ENCODE results near the gene LRIG2.

Gene LRIG2

GRCh38 chr1:113166473-113166872 is 93.5 kb downstream of the LRIG2 start:
- no peaks in the 10 kb centered on the region for H4K20me1 ChIP-seq (ENCODE audit: insufficient read depth, low read length)
- no peaks in the 10 kb centered on the region for H3K79me2 ChIP-seq (ENCODE audit: insufficient read depth, low read length)
- H3K9me2 ChIP-seq (ENCODE audit: low read depth, low read length): no peaks in the 10 kb centered on the region
- no peaks in the 10 kb centered on the region for H3K36me3 ChIP-seq (ENCODE audit: insufficient read depth, low read length)
- H3K9me3 ChIP-seq (ENCODE audit: low read length): no peaks in the 10 kb centered on the region
- H3K9ac ChIP-seq (ENCODE audit: low read length): no peak overlapping the region
- no peak overlapping the region for H3K27ac ChIP-seq (ENCODE audit: low read depth, low read length, poor library complexity, severe bottlenecking)
- no peak overlapping the region for H2AFZ ChIP-seq (ENCODE audit: low read length)
- TF ChIP-seq EZH2 (IDR thresholded peaks at IDR 0.05; ENCODE audit: borderline replicate concordance, low read length): no peak
- TF ChIP-seq CTCF (IDR thresholded peaks at IDR 0.05; ENCODE audit: low read length): no peak
- no peak overlapping the region for H3K4me2 ChIP-seq (ENCODE audit: low read length)
- no peaks in the 10 kb centered on the region for H3K27me3 ChIP-seq (ENCODE audit: insufficient read depth, low read length)
- H3K4me3 ChIP-seq (ENCODE audit: low read depth, low read length, poor library complexity, severe bottlenecking): no peak overlapping the region
- H3F3A ChIP-seq (ENCODE audit: insufficient read depth, low read length): no peaks in the 10 kb centered on the region
- no peaks in the 10 kb centered on the region for H3K4me1 ChIP-seq (ENCODE audit: insufficient read depth, low read length, severe bottlenecking)

- no peak overlapping the region for H3K4me3 ChIP-seq (ENCODE audit: low read depth, low read length, poor library complexity, severe bottlenecking)
- H3K27ac ChIP-seq (ENCODE audit: low read depth, low read length, poor library complexity, severe bottlenecking): no peak overlapping the region
- no peaks in the 10 kb centered on the region for H3K79me2 ChIP-seq (ENCODE audit: insufficient read depth, low read length)
- H3K36me3 ChIP-seq (ENCODE audit: insufficient read depth, low read length): no peaks in the 10 kb centered on the region
- H3K9ac ChIP-seq (ENCODE audit: low read length): no peak overlapping the region
- H4K20me1 ChIP-seq (ENCODE audit: insufficient read depth, low read length): no peaks in the 10 kb centered on the region
- no peaks in the 10 kb centered on the region for H3K4me1 ChIP-seq (ENCODE audit: insufficient read depth, low read length, severe bottlenecking)
- H3K27me3 ChIP-seq (ENCODE audit: insufficient read depth, low read length): no peaks in the 10 kb centered on the region
- no peaks in the 10 kb centered on the region for H3K9me3 ChIP-seq (ENCODE audit: low read length)
- no peaks in the 10 kb centered on the region for H3K9me2 ChIP-seq (ENCODE audit: low read depth, low read length)
- no peak overlapping the region for H2AFZ ChIP-seq (ENCODE audit: low read length)
- H3F3A ChIP-seq (ENCODE audit: insufficient read depth, low read length): no peaks in the 10 kb centered on the region
- TF ChIP-seq CTCF (IDR thresholded peaks at IDR 0.05; ENCODE audit: low read length) (no peak), EZH2 (IDR thresholded peaks at IDR 0.05; ENCODE audit: borderline replicate concordance, low read length) (no peak)
- no peak overlapping the region for H3K4me2 ChIP-seq (ENCODE audit: low read length)
Observed at GRCh38 chr1:113168946-113169345, 95.9 kb downstream of the LRIG2 start.

GRCh38 chr1:113169591-113169990 is 96.6 kb downstream of the LRIG2 start:
- no peaks in the 10 kb centered on the region for H3K4me1 ChIP-seq (ENCODE audit: insufficient read depth, low read length, severe bottlenecking)
- no peaks in the 10 kb centered on the region for H3K27me3 ChIP-seq (ENCODE audit: insufficient read depth, low read length)
- H3K9me2 ChIP-seq (ENCODE audit: low read depth, low read length): no peaks in the 10 kb centered on the region
- H2AFZ ChIP-seq (ENCODE audit: low read length): no peak overlapping the region
- H3K36me3 ChIP-seq (ENCODE audit: insufficient read depth, low read length): no peaks in the 10 kb centered on the region
- no peaks in the 10 kb centered on the region for H3K9me3 ChIP-seq (ENCODE audit: low read length)
- H3F3A ChIP-seq (ENCODE audit: insufficient read depth, low read length): no peaks in the 10 kb centered on the region
- no peaks in the 10 kb centered on the region for H3K79me2 ChIP-seq (ENCODE audit: insufficient read depth, low read length)
- H3K27ac ChIP-seq (ENCODE audit: low read depth, low read length, poor library complexity, severe bottlenecking): no peak overlapping the region
- no peaks in the 10 kb centered on the region for H4K20me1 ChIP-seq (ENCODE audit: insufficient read depth, low read length)
- no peak overlapping the region for H3K9ac ChIP-seq (ENCODE audit: low read length)
- H3K4me2 ChIP-seq (ENCODE audit: low read length): no peak overlapping the region
- no peak overlapping the region for H3K4me3 ChIP-seq (ENCODE audit: low read depth, low read length, poor library complexity, severe bottlenecking)
- TF ChIP-seq CTCF (IDR thresholded peaks at IDR 0.05; ENCODE audit: low read length) (no peak), EZH2 (IDR thresholded peaks at IDR 0.05; ENCODE audit: borderline replicate concordance, low read length) (no peak)

Data from OCI-LY1 (cell line).